H9 (cell line): ENCODE results near the gene FBXO40. TPM values are rescaled to one million over a fixed set of nuclear protein-coding genes. Genes with fewer than 3 reads are reported as not detected.

Experiments
- DNase-seq: peaks from one replicate; pipeline ENCODE4 v3.0.0-alpha.2; 2017
- H2AFZ ChIP-seq: one replicate; pipeline ENCODE4 v1.6.1; 2013; ENCODE audit warnings: mild to moderate bottlenecking, low read length, control low read depth, moderate library complexity
- H2AK5ac ChIP-seq: 2 replicates; pipeline ENCODE4 v1.6.1; 2013; ENCODE audit warnings: low read length, control low read depth, mixed read lengths; ENCODE audit not compliant: insufficient read length
- H2BK120ac ChIP-seq: one replicate; pipeline ENCODE4 v1.6.1; 2013; ENCODE audit warnings: low read depth, mild to moderate bottlenecking, low read length, control low read depth, inconsistent platforms; ENCODE audit not compliant: poor library complexity, severe bottlenecking
- H2BK12ac ChIP-seq: 2 replicates; pipeline ENCODE4 v1.6.1; 2013; ENCODE audit warnings: low read length, control low read depth, mixed read lengths, low read depth; ENCODE audit not compliant: insufficient read length
- H2BK15ac ChIP-seq: 2 replicates; pipeline ENCODE4 v1.6.1; 2013; ENCODE audit warnings: low read depth, low read length, control low read depth
- H2BK20ac ChIP-seq: one replicate; pipeline ENCODE4 v1.6.1; 2013; ENCODE audit warnings: low read depth, mild to moderate bottlenecking, low read length, control low read depth, inconsistent platforms; ENCODE audit not compliant: poor library complexity, severe bottlenecking
- H2BK5ac ChIP-seq: 2 replicates; pipeline ENCODE4 v1.6.1; 2013; ENCODE audit warnings: low read length, control low read depth, mixed read lengths; ENCODE audit not compliant: insufficient read length
- H3K14ac ChIP-seq: 2 replicates; pipeline ENCODE4 v1.6.1; 2013; ENCODE audit warnings: low read length, control low read depth; ENCODE audit not compliant: insufficient read depth
- H3K18ac ChIP-seq: 2 replicates; pipeline ENCODE4 v1.6.1; 2013; ENCODE audit warnings: low read depth, mild to moderate bottlenecking, mixed read lengths, low read length, control low read depth; ENCODE audit not compliant: insufficient read length
- H3K23ac ChIP-seq: 2 replicates; pipeline ENCODE4 v1.6.1; 2013; ENCODE audit warnings: low read length, control low read depth, mixed read lengths, low read depth; ENCODE audit not compliant: insufficient read length
- H3K23me2 ChIP-seq: 2 replicates; pipeline ENCODE4 v1.6.1; 2013; ENCODE audit warnings: low read depth, mild to moderate bottlenecking, mixed read lengths, low read length, control low read depth; ENCODE audit not compliant: insufficient read length, poor library complexity, severe bottlenecking
- H3K27ac ChIP-seq: 2 replicates; pipeline ENCODE4 v1.5.1; 2013; ENCODE audit warnings: low read length, control low read depth, mixed read lengths, low read depth; ENCODE audit not compliant: insufficient read length
- H3K27me3 ChIP-seq: 2 replicates; pipeline ENCODE4 v1.6.1; 2013; ENCODE audit warnings: low read length, control low read depth, inconsistent platforms; ENCODE audit not compliant: insufficient read depth
- H3K4ac ChIP-seq: 2 replicates; pipeline ENCODE4 v1.6.1; 2013; ENCODE audit warnings: low read depth, mild to moderate bottlenecking, control low read depth, inconsistent platforms, low read length, moderate library complexity
- H3K4me1 ChIP-seq: 2 replicates; pipeline ENCODE4 v1.6.1; 2013; ENCODE audit warnings: low read length, control low read depth, inconsistent platforms; ENCODE audit not compliant: insufficient read depth
- H3K4me2 ChIP-seq: 2 replicates; pipeline ENCODE4 v1.6.1; 2013; ENCODE audit warnings: low read length, control low read depth, mixed read lengths; ENCODE audit not compliant: insufficient read length, insufficient read depth
- H3K56ac ChIP-seq: 2 replicates; pipeline ENCODE4 v1.6.1; 2013; ENCODE audit warnings: low read depth, mild to moderate bottlenecking, mixed read lengths, low read length, control low read depth; ENCODE audit not compliant: insufficient read length
- H3K79me1 ChIP-seq: 2 replicates; pipeline ENCODE4 v1.6.1; 2013; ENCODE audit warnings: low read depth, mild to moderate bottlenecking, moderate library complexity, low read length, control low read depth, inconsistent platforms; ENCODE audit not compliant: insufficient read depth, poor library complexity, severe bottlenecking
- H3K79me2 ChIP-seq: 2 replicates; pipeline ENCODE4 v1.6.1; 2013; ENCODE audit warnings: low read length, control low read depth, inconsistent platforms; ENCODE audit not compliant: insufficient read depth
- H3K9ac ChIP-seq: 2 replicates; pipeline ENCODE4 v1.6.1; 2013; ENCODE audit warnings: low read length, control low read depth, mixed read lengths; ENCODE audit not compliant: insufficient read length; ENCODE audit errors: extremely low read depth
- H3K9me3 ChIP-seq: one replicate; pipeline ENCODE4 v1.6.1; 2013; ENCODE audit warnings: low read depth, low read length, inconsistent platforms; ENCODE audit not compliant: control insufficient read depth
- H3T11ph ChIP-seq: one replicate; pipeline ENCODE4 v1.6.1; 2013; ENCODE audit warnings: mild to moderate bottlenecking, low read length, control low read depth, inconsistent platforms
- H4K20me1 ChIP-seq: one replicate; pipeline ENCODE4 v1.6.1; 2013; ENCODE audit not compliant: control insufficient read depth, insufficient read length, insufficient read depth
- H4K5ac ChIP-seq: 2 replicates; pipeline ENCODE4 v1.6.1; 2013; ENCODE audit warnings: low read depth, mild to moderate bottlenecking, mixed read lengths, low read length, control low read depth; ENCODE audit not compliant: insufficient read length
- H4K8ac ChIP-seq: replicated peaks from 2 replicates; pipeline ENCODE4 v1.6.1; 2013; ENCODE audit warnings: low read length, control low read depth, mixed read lengths, low read depth; ENCODE audit not compliant: insufficient read length
- H4K91ac ChIP-seq: 2 replicates; pipeline ENCODE4 v1.6.1; 2013; ENCODE audit warnings: low read depth, mild to moderate bottlenecking, moderate library complexity, mixed read lengths, low read length, control low read depth; ENCODE audit not compliant: insufficient read length
- H3K27ac Mint-ChIP-seq, 3 experiments: 2 replicates in 2 of 3; 3 replicates in 1 of 3; pipeline ENCODE4 v1.8.0; 2020 to 2021; ENCODE audit warnings: mixed read lengths in 3 of 3, mild to moderate bottlenecking in 1 of 3, moderate library complexity in 1 of 3
- H3K27me3 Mint-ChIP-seq: 2 replicates; pipeline ENCODE4 v1.8.0; 2021; ENCODE audit warnings: low read depth, mild to moderate bottlenecking, moderate library complexity, mixed read lengths
- H3K36me3 Mint-ChIP-seq, 3 experiments: 2 replicates in 2 of 3; 3 replicates in 1 of 3; pipeline ENCODE4 v1.8.0; 2020 to 2021; ENCODE audit warnings: low read depth in 3 of 3, mixed read lengths in 3 of 3; ENCODE audit not compliant: insufficient read depth in 1 of 3
- H3K4me1 Mint-ChIP-seq, 2 experiments: 2 replicates each; pipeline ENCODE4 v1.8.0; 2020; ENCODE audit warnings: mixed read lengths in 2 of 2
- H3K4me3 Mint-ChIP-seq, 2 experiments: 2 replicates in 1 of 2; 3 replicates in 1 of 2; pipeline ENCODE4 v1.8.0; 2020 to 2021; ENCODE audit warnings: mild to moderate bottlenecking in 2 of 2, mixed read lengths in 2 of 2, moderate library complexity in 1 of 2
- H3K9me3 Mint-ChIP-seq, 2 experiments: 2 replicates in 1 of 2; 3 replicates in 1 of 2; pipeline ENCODE4 v1.8.0; 2020; ENCODE audit warnings: mild to moderate bottlenecking in 2 of 2, mixed read lengths in 2 of 2, moderate library complexity in 1 of 2
- CTCF ChIP-seq: fragments of 200-600 bp; sonication (generic); conservative IDR thresholded peaks from 3 replicates; pipeline ENCODE4 v1.8.0; 2021; ENCODE audit warnings: antibody characterized with exemption, mild to moderate bottlenecking
- WGBS: extraction: QIAGEN DNeasy Blood & Tissue Kit; methylation state at CpG from one replicate; pipeline ENCODE4 v1.1.7; 2013; ENCODE audit warnings: missing lambda C conversion rate, low lambda C conversion rate, mixed read lengths; ENCODE audit not compliant: insufficient read length; ENCODE audit errors: extremely low coverage; 5-methylcytosine and 5-hydroxymethylcytosine counted together
- total RNA-seq: library from RNA; stranded (reverse); gene quantifications from 2 replicates; pipeline ENCODE4 v1.2.1, GENCODE V29; 2021

FBXO40 gene
- total RNA-seq, 1 experiment from 2014 or later: 0.04 TPM

- Histone ChIP-seq H2BK12ac (no peak overlapping the region), H2BK120ac (no peak overlapping the region), H3K23ac (no peak overlapping the region), H3K56ac (no peak overlapping the region), H3K27ac (no peak overlapping the region), H3K23me2 (no peaks in the 10 kb centered on the region), H2BK20ac (no peak overlapping the region), H4K8ac (no peak overlapping the region), H2BK15ac (no peak overlapping the region), H3K27me3 (no peaks in the 10 kb centered on the region), H2AFZ (no peak overlapping the region), H3K4me1 (no peaks in the 10 kb centered on the region; the same call in 1 of the 2 replicates), H3K9ac (no peak overlapping the region), H4K20me1 (no peaks in the 10 kb centered on the region), H2BK5ac (no peak overlapping the region), H3T11ph (no peak overlapping the region), H2AK5ac (no peak overlapping the region), H4K5ac (no peak overlapping the region), H4K91ac (no peak overlapping the region), H3K4me2 (no peak overlapping the region), H3K79me2 (no peaks in the 10 kb centered on the region), H3K79me1 (no peaks in the 10 kb centered on the region), H3K14ac (no peak overlapping the region), H3K18ac (no peak overlapping the region), H3K9me3 (no peaks in the 10 kb centered on the region), H3K4ac (no peak overlapping the region)
- no peak for TF ChIP-seq CTCF
- Mint-ChIP-seq H3K27ac (peak overlapping the region in 1 of 3 experiments; percentile 10; a peak in 2 of 7 replicates), H3K9me3 (no peaks in the 10 kb centered on the region), H3K4me3 (no peak overlapping the region), H3K36me3 (peaks cover 11 to 54% (median 33%) of the 10 kb centered on the region in 3 experiments; a peak in 6 of 7 replicates), H3K27me3 (no peaks in the 10 kb centered on the region), H3K4me1 (peaks cover 11% of the 10 kb centered on the region in 2 experiments)
- no peak for DNase-seq
- WGBS: no CpG with 5 or more reads among the region's 2 CpGs
Measured at GRCh38 chr3:121663171-121663847, 70.1 kb downstream of the FBXO40 start.
